ENCODE results near the gene HIVEP2.

The HIVEP2 gene

DNA sequence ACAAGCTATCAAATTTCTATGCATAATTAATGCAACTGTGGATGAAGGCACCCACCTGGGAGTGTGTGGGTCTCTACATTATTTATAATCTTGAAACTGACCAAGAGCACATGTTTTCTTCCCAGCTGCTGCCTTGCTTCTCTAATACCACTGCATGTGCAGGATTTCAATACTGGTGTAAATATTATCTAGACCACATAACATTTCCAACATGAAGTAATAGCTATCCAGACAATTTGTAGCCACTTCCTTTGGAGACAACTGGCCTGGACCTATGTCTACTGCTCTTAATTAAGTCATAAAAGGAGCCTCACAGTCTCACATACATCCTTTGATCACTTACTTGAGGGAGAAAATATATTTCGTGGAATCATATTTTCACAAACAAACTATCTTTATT is 180.7 kb downstream of the HIVEP2 start:
- DNase-seq = no peak

DNA sequence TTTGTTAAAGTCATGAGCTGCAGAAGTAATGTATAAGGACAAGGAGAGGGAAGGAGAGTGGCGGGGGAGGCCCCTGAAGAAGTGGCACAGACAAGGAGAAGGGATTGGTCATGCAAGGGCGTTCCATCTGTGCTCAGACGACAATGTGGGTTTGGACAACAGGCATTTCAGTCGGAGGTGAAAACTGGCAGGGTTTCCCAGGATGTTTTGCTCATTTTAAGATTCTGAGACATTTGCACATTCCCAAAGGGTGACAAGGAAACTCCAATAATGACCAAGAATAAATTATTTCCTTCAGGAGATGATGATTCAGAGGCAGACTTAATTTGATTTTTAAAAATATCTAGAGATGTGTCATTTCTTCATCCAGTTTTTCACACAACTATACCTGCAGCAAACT is 181.8 kb downstream of the HIVEP2 start:
- no peak for DNase-seq

DNA sequence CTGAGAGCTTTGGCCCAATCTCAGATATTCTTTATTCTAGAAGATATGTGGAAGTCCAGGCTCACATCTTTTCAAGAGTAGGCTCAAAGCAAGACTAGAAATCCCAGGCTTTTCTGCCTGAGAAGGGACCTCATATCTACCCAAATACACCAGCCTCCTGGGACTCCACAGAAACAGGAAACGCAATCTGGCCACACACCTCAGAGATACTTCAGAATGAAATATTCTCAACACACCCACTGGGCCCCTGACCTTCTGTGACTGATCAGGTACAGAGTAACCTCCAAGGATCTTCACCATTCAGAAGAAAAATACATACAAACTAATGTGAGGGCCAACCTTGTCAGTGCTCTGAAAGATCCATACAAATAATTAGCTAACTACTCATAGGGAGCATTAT is 183.2 kb downstream of the HIVEP2 start:
- no peak for DNase-seq

DNA sequence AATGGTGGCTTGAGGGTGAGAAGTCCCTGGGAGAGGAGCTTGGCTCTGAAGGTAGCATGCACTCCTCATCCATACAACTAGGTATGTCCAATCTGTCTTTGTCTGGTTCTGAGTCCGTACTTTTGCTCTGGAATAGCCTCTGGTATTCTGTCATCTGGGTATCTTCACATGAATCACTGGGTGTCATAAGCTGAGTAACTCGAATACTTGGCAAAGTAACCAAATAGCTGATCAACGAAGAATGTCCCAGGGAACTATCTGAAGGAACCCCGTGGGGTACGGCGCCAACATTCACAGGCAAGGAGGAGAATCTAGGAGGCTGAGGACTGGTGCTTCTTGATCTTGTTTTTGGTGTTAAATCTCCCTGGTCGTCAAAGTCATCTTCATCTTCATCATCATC is 184.8 kb downstream of the HIVEP2 start:
- DNase-seq = no peak

DNA sequence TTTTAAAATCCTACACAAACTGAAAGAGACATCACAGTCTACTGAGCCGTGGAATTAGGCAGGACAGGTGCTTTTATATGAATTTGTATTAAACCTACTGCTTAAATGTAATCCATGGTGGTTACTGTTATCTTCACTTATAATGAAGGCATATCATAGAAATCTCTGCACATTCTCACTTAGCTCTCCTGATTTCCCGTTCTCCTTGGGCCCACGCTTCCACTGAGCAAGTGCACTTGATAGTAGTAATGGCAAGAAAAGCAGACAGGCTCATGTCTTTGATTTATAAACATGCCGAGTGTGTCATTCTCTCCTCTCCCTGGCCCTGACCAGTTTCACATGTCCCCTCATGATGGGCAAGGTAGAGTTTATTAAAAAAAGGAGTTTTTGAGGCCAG is 186.3 kb downstream of the HIVEP2 start:
- DNase-seq = no peak

DNA sequence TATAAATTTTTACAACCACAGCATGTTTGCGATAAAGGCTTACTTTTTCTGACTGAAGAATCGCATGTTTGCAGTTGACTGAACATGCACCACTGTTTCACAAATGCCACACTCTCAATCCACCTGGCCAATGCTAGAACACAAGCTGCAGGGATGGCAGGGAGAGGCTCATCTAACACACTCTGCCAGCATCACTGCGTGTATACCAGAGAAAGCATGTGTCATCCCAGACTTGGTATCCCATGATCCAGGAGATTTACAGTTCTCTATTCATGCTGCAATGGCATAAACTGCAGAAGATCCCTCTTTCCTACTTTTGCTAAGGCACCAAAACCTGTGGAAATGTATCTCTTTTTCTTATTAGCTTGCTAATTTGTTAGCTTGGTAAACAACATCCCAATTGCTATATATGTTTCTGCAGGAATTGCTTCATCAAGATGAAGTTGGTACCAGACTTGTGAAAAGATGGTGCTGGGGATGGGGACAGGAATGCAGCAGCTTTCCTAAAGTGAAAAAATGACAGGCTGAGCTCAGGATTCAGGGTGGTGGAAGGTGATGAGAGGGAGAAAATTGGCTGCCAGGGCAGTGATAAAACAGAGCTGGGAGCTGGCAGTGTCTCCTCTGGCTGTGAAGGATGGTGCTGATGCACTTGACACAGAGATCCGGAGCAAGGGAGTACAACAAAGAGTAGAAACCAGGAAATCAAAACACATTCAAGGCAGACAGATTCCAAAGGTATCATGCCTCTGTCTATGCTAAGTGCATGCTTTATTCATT is 186.9 kb downstream of the HIVEP2 start:
- DNase-seq = no peak

DNA sequence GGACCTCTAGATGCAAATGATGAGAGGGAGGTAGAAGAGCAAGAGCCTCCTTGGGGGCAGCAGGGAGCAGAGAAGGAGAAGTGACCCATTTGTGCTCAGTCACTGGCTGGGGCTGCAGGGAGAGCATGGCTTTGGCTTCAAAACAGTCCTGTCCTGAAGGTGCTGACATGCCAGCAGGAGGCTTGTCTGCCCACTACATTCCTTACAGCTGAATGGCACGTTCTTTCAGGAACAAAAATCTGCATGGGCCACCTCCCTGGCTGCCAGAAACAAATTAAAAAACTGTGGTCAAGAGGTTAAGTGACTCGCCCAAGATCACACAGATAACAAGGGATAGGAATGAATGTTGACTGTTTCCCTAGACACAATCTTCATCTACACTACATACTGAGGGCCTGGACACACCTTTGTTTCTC is 188.8 kb downstream of the HIVEP2 start:
- no peak for DNase-seq

DNA sequence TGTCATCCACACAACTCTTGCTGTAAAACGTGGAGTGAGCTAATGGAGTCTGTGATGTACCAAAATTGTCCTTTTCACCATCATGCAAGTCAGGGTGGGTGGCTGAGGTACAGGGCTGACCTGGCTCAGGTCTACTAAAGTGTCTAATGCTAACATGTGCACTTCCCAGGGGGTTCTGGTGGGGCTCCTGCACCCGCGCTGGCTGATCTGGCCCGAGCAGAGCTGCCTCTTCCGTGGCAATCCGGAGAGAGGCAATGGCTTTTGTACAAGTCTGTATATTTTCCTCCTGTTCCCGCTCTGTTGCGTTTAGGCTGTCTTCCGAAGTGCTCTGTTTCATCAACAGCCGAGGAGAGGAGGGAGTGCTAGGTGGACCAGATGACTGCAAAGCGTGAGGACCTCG is 191.8 kb downstream of the HIVEP2 start:
- DNase-seq = no peak

DNA sequence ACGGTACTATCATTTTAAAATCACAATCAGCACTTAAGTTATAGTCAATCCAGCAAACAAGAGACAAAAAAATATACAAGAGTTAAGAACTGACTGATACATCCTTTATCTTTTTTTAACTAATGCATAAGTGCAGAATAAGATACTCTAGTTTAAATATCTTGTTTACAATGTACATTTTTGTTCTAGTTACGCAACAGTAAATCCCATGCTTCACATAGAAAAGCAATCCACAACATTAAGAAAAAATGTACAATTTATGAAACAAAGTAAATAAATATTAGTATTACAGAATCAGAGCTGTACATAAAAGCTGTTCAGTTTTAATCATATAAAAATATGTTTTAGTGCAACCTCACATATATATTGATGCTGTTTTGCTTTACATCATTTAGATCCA is 192.6 kb downstream of the HIVEP2 start:
- DNase-seq = no peak

DNA sequence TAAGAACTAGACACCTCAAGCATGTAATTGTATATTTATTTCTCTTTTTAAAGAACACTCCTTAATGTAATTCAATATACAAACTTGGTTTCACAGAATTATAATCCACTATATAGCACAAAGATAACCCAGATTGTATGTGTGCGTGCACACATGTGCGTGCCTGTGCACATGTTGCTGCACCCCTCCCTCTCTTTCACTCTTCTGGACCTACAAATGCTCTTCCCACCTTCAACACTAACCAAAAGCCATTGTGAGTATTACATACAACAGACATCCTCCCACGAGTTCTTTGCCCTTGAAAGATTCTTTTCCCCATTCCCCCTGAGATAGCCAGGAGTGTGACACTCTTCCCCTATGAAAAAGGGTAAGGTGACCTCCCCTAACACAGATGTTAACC is 193.5 kb downstream of the HIVEP2 start:
- DNase-seq = no peak

DNA sequence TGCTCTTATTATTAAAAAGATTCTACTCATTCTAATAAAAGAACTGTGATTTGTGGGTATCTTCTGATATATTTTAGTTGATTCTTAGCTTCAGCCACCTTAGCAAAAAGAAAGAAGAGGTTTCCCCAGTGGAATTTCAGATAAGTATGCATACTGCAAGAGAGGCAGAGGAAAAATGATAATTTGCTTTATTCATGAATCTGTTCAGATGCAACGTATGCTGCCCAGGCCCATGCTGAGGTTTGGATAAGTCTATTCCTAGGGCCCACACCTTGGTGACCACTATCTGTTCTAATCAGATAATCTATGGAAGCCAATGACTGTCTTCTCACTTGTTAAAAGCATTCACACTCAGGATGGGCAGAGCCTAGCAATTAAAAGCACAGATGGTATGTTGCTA is 194.0 kb downstream of the HIVEP2 start:
- no peak for DNase-seq

DNA sequence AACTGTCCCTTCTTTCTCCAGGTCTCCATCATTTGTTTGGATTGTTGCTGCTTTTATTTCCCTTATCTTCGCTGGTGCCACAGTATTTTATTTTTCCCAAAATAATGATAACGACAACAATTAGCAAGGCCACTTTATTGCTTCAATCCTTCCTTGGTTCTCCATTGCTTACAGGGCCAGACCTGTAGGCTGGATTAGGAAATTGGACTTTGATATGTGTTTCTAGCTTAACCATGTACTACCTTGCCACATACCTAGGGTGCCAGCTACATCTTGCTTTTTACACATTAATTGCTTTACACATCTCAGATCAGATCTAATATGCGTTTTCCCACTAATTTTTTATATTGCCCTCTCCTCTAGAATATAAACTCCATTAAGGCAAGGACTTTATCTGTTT is 195.4 kb downstream of the HIVEP2 start:
- DNase-seq = no peak

DNA sequence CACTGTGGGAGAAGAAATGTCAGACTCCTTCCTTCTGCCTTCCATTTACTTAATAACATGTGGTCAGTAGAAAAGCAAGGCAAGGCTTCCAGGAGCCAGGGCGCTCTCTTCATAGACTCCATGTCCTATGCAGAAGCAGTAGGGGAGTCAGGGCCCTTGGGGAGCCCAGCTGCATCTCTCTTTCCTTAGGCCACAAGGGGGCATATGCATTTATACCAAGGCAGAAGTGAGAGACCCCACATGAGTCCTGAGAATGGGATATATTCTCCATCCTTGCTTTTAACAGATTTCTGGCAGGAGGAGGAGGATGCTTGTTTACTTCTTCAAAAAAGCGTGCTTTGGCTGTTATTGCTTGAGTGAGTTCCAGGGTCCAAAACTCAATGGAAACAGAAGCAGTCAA is 198.5 kb downstream of the HIVEP2 start:
- DNase-seq = peak; percentile 19

DNA sequence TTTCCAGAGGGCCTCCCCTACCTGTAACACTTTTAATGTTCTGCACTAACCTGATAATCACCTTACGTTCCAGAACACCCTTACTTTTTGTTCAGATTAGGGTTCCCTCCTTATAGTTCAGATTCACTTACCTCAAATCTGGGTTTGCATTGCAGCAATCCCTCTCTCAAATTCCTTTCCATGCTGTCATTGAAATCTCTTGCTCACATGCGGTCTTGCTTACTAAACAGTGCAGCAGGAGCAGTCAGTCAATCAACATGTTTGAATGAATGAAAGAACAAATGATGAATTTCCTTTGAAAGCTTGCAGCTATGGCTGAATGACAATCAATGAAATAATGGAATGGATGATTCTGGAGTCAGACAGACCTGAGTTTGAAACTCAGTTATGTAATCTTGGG is 200.1 kb downstream of the HIVEP2 start:
- DNase-seq = no peak

DNA sequence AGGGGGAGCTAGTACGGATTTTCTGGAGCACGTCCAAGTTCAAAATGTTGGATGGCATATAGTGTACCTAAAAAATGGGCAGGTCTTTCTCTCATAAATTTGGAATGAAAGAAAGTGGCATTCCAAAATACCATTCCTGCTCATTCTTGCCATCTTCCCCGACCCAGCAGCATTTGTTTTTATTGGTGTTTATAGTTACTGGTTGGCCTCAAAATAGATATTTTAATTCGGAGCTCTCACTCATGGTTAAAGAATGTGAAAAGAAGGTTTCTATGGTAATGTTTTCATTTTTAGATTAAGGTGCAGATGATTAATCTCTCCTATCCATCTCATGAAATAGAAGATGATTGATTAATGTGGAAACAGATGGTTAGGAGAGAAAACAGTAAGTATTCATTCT is 204.5 kb downstream of the HIVEP2 start:
- no peak for DNase-seq

DNA sequence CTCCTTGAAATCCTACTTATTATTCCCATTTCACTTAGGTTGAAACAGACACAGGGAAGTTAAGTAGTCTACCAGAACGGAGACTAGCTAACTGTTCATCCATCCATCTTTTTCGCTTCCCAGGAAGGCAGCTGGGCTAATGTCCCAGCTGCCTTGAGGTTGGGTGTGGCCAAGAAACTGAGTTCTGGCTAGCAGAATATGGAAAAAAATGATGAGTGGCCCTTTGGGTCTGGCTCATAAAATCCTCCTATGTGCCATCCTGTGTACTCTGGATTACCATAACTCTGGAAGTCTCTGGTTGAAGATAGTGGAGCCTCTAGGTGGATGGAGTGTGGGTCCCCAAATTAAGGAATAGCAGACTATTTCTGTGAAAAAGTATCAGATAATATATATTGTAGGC is 206.2 kb downstream of the HIVEP2 start:
- DNase-seq = no peak

DNA sequence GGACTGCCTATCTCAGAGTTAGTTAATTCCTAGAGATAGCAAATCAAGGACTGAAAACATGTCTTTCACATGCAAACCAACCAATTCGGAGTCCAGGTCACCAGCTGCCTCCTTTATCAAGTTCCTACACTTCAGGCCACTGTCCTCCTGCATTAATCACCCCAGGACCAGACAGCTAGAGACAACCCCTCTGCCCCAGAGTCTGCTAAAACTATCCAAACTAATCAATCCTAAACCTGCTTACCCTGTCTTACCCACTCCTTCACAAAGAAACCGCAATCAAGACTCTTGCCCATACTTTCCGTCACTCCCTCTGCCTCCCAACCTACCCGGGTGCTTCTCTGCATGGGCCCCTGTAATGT is 207.0 kb downstream of the HIVEP2 start:
- DNase-seq = no peak

DNA sequence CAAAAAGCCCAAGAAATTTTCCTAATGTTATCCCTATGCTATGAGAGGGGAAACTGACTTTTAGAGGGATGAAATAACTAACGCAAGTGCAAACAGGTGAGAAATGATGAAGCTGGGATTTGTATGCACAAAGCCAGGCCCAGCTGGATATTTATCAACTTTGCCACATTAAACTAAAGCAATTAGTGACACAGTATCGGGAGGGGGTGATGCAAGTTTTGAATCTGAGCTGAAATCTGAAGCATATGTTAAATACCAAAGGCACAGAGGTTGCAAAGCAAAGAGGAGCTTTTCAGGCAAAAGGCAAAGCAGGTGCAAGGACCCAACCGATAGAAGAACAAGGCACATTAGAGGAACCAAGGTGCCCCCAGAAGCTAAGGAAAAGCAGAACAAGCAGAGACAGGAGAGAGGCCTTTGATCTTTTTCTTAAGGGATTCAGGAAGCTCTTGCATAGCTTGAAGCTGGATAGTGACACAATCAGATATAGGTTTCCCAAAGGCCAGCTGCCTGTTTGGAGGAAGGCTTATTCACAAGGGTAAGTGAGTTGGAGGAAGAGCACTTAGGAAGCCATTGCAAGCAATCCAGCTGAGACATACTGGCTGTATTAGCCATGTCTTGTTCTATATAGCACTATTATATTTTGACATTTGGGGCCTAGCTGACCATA is 207.5 kb downstream of the HIVEP2 start:
- DNase-seq = no peak

DNA sequence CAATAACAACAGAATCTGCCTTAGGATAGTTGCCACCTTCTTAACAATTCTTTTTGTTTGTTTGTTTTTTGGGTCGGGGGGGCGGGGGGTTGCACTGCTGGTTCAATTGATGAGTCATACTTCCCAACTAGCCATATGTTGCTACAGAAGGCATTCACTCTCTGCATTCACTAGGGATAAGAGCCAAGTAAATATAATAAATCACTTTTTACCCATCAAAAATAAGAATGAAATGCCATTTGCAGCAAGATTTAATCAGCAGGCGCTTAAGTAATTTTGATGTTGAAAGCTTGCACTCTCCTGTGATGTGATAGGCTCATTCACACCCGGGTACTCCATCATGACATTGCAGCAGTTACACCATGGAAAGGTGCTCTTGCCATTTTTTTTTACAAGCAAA is 209.8 kb downstream of the HIVEP2 start:
- no peak for DNase-seq

DNA sequence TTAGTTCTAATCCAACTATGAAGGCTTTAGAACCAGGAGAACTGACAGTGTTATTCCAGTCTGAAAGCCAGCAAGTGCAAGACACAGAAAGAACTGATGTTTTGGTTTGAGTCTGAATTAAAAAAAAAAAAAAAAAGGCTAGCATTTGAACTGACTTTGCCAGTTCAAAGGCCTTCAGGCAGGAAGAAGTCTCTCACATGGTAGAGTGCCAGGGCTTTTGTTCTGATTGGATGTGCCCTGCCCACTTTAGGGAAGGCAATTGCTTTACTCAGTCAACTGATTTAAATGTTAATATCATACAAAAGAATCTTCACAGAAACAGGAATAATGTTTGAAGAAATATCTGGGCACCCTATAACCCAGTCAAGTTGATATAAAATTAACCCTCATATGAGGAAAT is 212.2 kb downstream of the HIVEP2 start:
- DNase-seq = no peak

DNA sequence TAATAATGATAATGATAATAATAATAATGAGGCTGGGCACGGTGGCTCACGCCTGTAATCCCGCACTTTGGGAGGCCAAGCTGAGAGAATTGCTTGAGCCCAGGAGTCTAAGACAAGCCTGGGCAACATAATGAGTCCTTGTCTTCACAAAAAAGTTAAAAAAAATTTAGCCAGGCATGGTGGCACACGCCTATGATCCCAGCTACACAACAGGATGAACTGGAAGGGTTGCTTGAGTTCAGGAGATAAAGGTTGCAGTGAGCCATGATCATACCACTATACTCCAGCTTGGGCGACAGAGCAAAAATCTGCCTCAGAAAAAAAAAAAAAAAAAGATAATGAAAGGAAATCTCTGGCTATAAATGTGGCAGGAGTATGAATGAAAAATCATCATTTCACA is 213.4 kb downstream of the HIVEP2 start:
- DNase-seq = no peak

DNA sequence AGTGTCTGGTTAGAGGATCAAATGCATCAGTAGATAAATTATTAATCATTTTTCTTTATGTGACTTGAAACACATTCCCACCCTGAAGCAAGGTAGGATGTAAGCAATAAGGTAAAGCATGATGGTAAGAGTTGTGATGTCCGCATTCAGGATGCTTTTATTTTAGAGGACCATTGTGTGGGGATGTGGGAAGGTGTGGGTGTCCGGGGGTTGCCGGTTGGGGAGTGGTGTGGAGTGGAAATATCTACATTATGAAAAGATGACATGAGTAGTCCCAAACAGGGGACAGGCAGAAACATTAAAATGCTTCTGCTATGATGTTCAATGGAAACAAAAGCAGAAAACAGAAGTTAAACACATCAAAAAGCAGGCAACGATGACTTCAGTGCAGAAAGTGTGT is 215.4 kb downstream of the HIVEP2 start:
- DNase-seq = no peak

DNA sequence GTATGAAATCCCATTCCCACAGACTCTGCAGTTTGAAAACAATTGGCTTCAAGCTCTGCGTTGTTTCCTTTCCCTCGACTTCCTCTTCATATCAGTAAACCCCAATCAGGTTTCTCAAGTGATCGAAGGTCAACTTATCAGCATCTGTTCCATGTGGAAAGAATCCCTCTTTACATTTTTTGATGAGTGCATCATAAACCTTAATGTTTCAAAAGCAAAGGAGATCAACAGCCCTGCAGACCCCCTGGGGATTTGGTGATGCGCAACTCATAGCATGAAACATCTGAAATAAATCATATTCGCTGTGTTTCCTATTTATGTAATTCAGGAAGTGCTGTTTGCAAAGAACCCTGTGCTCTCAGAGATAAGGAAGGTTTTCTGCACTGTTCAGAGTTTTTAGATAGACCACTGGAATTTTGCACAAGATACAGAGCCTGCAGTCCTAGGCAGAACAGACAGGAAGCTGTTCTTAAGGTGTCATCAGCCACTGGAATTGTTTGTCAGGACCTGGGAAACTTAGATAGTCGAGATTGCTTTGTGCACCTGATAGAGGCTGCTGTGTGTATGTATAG is 216.0 kb downstream of the HIVEP2 start:
- DNase-seq = no peak

DNA sequence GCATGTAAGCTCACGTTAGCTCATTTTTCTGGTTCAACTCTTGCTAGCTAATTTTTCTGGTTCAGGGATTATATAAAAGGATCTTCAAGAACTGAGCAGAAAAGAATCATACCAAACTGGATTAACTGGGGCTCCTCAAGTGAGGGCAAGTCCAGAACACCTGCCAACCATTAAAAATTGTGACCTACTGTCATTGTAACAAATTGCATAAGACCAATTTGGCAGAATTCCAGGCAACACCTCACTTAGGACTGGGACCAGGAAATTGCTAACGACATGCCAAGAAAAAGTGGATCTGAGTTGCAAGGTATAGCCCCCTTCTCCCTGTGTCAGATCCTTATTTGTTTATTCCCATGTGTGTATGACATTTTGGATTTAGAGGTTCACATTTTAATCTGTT is 216.6 kb downstream of the HIVEP2 start:
- no peak for DNase-seq

DNA sequence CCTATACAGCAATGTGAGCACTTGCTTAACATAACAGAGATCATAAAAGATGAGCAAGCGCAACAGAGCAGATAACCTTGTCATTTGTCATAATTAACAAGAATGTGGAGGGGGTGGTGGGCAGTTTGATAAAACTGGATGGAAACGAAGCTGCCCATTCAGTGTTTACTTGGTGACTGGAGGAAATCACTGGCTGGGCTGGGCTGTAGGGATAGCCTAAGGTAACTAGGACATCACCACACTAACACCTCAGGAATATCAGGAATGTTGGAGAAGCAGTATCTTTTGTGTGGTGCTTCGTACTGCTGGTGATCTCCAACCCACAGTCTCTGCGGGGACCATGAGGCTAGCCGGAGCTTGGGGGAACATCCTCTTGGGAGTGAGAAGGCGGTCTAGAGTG is 218.4 kb downstream of the HIVEP2 start:
- DNase-seq = no peak

Measured in activated naive CD4-positive, alpha-beta T cell treated with Interleukin-2 at 50 U/mL for 16 hours (primary cell).